Measurements from ENCODE around the gene SEMA3G.

The SEMA3G gene

DNA sequence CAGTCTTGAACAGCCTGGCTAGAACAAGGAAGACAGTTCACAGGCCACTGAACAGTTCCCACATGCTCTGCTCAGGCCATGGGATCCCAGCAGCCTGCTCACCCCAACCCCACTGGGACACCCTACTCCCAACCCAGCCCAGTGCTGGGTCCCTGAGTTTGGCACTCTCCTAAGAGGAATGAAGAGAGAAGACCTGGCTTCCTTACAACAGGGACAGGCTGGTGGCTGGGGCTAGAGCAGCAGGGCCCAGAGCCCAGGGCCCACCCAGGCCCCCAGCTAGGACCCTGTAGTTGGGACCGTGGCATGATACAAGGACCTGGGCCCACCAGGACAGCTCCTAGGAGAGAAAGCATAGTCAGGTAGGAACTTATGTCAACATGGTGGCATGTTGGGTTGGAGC is 43.4 kb downstream of the SEMA3G start:
- Histone ChIP-seq H3K9me3 (ENCODE audit: low read depth, low read length) (no peaks in the 10 kb centered on the region), H3K27ac (no peak overlapping the region), H3K9ac (ENCODE audit: insufficient read length) (no peak overlapping the region), H3K36me3 (ENCODE audit: insufficient read depth, low read length) (peaks cover 2% of the 10 kb centered on the region; the same call in 1 of the 2 replicates), H3K4me3 (no peak overlapping the region)
- TF ChIP-seq POLR2AphosphoS5 (IDR thresholded peaks at IDR 0.05; ENCODE audit: borderline replicate concordance, low read depth, low read length) (no peak), EZH2 (IDR thresholded peaks at IDR 0.05) (no peak), FOXP2 (optimal IDR thresholded peaks at IDR 0.05; ENCODE audit: control extremely low read depth, extremely low read length, insufficient read depth) (no peak)
- no peak for DNase-seq (ENCODE audit: low read depth, low spot score)

DNA sequence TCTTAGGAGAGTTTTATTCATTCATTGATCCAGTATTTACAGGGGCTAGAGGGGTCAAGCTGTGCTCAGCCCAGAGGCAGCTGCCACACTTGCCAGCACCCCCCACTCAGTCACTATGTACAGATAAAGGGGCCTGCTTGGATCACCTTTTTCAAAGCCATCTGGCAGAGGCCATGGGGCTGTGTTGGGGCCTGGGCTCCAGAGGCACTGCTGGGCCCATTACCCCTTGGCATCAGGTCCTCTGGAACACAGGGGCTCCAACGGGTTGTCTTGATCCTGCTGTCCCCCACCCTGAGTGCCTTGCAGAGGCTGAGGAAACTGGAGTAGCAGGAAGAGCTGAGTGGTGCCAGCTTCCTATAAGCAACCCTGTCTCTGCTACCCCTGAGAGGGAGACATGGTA is 43.9 kb downstream of the SEMA3G start:
- Histone ChIP-seq H3K27ac (no peak overlapping the region), H3K36me3 (ENCODE audit: insufficient read depth, low read length) (peaks cover 2% of the 10 kb centered on the region; the same call in 1 of the 2 replicates), H3K4me3 (no peak overlapping the region), H3K9ac (ENCODE audit: insufficient read length) (no peak overlapping the region), H3K9me3 (ENCODE audit: low read depth, low read length) (no peaks in the 10 kb centered on the region)
- no peak for DNase-seq (ENCODE audit: low read depth, low spot score)
- TF ChIP-seq POLR2AphosphoS5 (IDR thresholded peaks at IDR 0.05; ENCODE audit: borderline replicate concordance, low read depth, low read length): no peak

DNA sequence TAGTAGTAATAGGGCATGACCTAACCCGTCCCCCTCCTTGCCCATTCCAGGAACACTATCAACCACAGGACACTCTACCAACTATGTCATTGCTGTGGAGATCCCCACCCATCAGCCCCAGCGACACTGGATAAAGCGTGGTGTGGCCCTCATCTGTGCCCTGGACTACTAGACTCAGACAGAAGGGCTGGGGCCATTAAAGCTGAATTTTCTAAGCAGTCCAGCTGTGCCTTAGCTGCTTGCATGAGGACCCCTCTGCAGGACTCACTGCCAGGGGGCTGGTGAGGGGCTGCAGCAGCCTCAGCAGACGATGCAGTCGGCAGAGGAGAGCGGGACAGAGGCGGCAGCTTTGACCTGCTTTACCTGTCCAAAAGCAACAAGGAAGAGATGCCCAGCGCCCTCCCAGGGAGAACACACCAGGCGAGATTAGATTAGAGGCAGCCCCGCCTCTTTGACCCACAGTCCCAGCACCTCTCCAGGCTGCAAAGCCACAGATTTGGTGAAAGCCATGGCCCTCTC is 44.6 kb downstream of the SEMA3G start:
- Histone ChIP-seq H3K36me3 (ENCODE audit: insufficient read depth, low read length) (peaks cover 2% of the 10 kb centered on the region; the same call in 1 of the 2 replicates), H3K9me3 (ENCODE audit: low read depth, low read length) (no peaks in the 10 kb centered on the region), H3K4me3 (no peak overlapping the region), H3K9ac (ENCODE audit: insufficient read length) (no peak overlapping the region), H3K27ac (no peak overlapping the region)
- no peak for TF ChIP-seq EZH2 (IDR thresholded peaks at IDR 0.05)
- TF ChIP-seq POLR2AphosphoS5 (IDR thresholded peaks at IDR 0.05; ENCODE audit: borderline replicate concordance, low read depth, low read length): no peak
- no peak for TF ChIP-seq FOXP2 (optimal IDR thresholded peaks at IDR 0.05; ENCODE audit: control extremely low read depth, extremely low read length, insufficient read depth)
- no peak for DNase-seq (ENCODE audit: low read depth, low spot score)

DNA sequence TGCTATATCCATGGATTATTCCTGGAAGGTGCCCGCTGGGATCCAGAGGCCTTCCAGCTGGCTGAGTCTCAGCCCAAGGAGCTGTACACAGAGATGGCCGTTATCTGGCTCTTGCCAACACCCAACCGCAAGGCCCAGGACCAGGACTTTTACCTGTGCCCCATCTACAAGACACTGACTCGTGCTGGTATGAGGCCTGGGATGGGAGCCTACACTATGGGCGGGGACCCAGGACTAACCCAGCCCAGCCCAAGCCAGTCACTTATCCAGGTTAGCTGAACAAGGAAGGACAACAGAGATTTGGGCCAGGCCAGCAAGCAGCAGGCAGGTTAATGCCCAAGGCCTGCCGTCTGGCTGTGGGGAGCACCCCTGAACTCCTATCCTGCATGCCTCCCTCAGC is 45.3 kb downstream of the SEMA3G start:
- no peak overlapping the region for H3K27ac ChIP-seq
- no peak for TF ChIP-seq FOXP2 (optimal IDR thresholded peaks at IDR 0.05; ENCODE audit: control extremely low read depth, extremely low read length, insufficient read depth)
- no peak for TF ChIP-seq POLR2AphosphoS5 (IDR thresholded peaks at IDR 0.05; ENCODE audit: borderline replicate concordance, low read depth, low read length)
- TF ChIP-seq EZH2 (IDR thresholded peaks at IDR 0.05): no peak
- H3K36me3 ChIP-seq (ENCODE audit: insufficient read depth, low read length): peaks cover 2% of the 10 kb centered on the region; the same call in 1 of the 2 replicates
- no peak overlapping the region for H3K9ac ChIP-seq (ENCODE audit: insufficient read length)
- no peak for DNase-seq (ENCODE audit: low read depth, low spot score)
- no peaks in the 10 kb centered on the region for H3K9me3 ChIP-seq (ENCODE audit: low read depth, low read length)
- H3K4me3 ChIP-seq: no peak overlapping the region

DNA sequence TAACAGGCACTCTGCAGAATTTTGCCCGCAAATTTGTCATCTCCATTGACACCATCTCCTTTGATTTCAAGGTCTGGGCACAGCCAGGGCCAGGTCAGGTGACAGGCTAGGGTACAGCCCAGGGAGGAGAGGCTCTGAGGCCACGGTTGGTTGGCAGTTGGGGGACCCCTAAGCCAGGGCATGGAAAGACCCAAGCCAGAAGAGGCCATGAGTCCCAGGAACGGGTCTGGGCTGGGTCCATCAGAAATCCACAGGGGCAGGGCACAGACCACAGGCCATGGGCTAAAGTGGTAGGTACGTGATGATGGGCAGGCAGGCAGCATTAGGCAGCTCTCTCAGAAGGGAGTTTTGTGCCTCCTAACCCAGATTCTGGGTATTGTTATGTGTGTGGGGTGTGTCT is 45.8 kb downstream of the SEMA3G start:
- Histone ChIP-seq H3K36me3 (ENCODE audit: insufficient read depth, low read length) (peaks cover 2% of the 10 kb centered on the region; the same call in 1 of the 2 replicates), H3K9ac (ENCODE audit: insufficient read length) (no peak overlapping the region), H3K9me3 (ENCODE audit: low read depth, low read length) (no peaks in the 10 kb centered on the region), H3K27ac (no peak overlapping the region), H3K4me3 (no peak overlapping the region)
- no peak for DNase-seq (ENCODE audit: low read depth, low spot score)
- no peak for TF ChIP-seq EZH2 (IDR thresholded peaks at IDR 0.05)
- TF ChIP-seq POLR2AphosphoS5 (IDR thresholded peaks at IDR 0.05; ENCODE audit: borderline replicate concordance, low read depth, low read length): no peak
- no peak for TF ChIP-seq FOXP2 (optimal IDR thresholded peaks at IDR 0.05; ENCODE audit: control extremely low read depth, extremely low read length, insufficient read depth)

DNA sequence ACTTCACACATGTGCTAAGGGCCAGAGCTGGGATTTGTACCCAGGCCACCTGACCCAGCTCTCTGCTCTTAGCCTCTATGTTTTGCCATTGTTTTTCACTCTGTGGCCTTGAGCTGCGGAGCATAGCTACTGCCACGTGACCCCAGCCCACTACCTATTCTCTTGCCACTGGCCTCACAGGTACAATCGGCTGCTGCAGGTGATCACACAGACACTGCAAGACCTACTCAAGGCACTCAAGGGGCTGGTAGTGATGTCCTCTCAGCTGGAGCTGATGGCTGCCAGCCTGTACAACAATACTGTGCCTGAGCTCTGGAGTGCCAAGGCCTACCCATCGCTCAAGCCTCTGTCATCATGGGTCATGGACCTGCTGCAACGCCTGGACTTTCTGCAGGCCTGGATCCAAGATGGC is 46.2 kb downstream of the SEMA3G start:
- DNase-seq (ENCODE audit: low read depth, low spot score): no peak
- no peak overlapping the region for H3K4me3 ChIP-seq
- H3K9me3 ChIP-seq (ENCODE audit: low read depth, low read length): no peaks in the 10 kb centered on the region
- H3K9ac ChIP-seq (ENCODE audit: insufficient read length): no peak overlapping the region
- TF ChIP-seq EZH2 (IDR thresholded peaks at IDR 0.05): no peak
- TF ChIP-seq FOXP2 (optimal IDR thresholded peaks at IDR 0.05; ENCODE audit: control extremely low read depth, extremely low read length, insufficient read depth): no peak
- no peak; the same call in 1 of the 2 replicates for TF ChIP-seq POLR2AphosphoS5 (IDR thresholded peaks at IDR 0.05; ENCODE audit: borderline replicate concordance, low read depth, low read length)
- H3K36me3 ChIP-seq (ENCODE audit: insufficient read depth, low read length): peaks cover 2% of the 10 kb centered on the region; the same call in 1 of the 2 replicates
- H3K27ac ChIP-seq: no peak overlapping the region

DNA sequence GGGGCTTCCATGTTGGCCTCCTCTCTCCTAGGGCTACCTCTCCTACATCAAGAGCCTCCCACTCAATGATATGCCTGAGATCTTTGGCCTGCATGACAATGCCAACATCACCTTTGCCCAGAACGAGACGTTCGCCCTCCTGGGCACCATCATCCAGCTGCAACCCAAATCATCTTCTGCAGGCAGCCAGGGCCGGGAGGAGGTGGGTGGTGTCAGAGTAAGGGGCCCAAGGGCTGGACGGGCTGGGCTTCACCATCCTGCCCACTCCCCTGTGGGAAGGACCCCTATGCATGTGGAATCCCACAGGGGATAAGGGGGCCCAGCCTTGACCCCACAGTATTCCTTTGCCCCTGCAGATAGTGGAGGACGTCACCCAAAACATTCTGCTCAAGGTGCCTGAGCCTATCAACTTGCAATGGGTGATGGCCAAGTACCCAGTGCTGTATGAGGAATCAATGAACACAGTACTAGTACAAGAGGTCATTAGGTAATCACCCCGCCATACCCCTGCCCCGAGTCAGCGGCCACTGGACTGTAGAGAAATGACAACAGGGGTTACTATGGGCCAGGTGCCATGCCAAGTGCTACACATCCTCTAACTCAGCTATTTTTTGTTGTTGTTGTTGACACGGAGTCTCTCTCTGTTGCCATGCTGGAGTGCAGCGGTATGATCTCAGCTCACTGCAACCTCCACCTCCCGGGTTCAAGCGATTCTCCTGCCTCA is 47.1 kb downstream of the SEMA3G start:
- DNase-seq (ENCODE audit: low read depth, low spot score): no peak
- no peaks in the 10 kb centered on the region for H3K9me3 ChIP-seq (ENCODE audit: low read depth, low read length)
- H3K4me3 ChIP-seq: no peak overlapping the region
- no peak overlapping the region for H3K9ac ChIP-seq (ENCODE audit: insufficient read length)
- peaks cover 2% of the 10 kb centered on the region; the same call in 1 of the 2 replicates for H3K36me3 ChIP-seq (ENCODE audit: insufficient read depth, low read length)
- H3K27ac ChIP-seq: no peak overlapping the region
- TF ChIP-seq POLR2AphosphoS5 (IDR thresholded peaks at IDR 0.05; ENCODE audit: borderline replicate concordance, low read depth, low read length) (no peak), FOXP2 (optimal IDR thresholded peaks at IDR 0.05; ENCODE audit: control extremely low read depth, extremely low read length, insufficient read depth) (no peak), EZH2 (IDR thresholded peaks at IDR 0.05) (no peak)

DNA sequence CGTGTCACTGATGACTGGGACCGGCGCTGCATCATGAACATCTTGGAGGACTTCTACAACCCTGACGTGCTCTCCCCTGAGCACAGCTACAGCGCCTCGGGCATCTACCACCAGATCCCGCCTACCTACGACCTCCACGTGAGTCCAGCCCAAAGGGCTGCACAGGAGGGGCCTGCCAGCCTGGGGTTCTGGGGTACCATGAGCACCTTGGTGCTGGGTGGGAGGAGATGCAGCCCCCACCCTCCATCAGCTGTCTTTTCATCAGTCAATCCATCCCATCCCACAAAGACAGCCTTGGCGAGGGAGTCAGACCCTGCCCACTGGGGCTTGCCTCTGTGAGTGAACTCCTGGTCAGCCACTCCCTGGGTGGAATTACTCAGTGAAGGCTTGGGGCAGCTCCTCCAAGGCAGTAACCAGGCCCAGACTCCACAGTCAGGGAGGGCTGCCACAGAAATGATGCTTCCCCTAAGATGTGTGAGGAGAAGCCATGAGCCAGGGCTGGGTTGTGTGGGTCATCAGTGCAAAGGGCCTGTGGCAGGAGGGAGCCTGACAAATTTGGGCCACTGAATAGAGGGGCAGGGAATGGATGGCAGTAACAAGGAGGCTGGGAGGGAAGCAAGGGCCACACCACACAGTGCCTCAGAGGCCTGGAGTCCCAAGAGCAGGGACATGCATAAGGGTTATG is 47.9 kb downstream of the SEMA3G start:
- Histone ChIP-seq H3K9me3 (ENCODE audit: low read depth, low read length) (no peaks in the 10 kb centered on the region), H3K4me3 (no peak overlapping the region), H3K27ac (no peak overlapping the region), H3K9ac (ENCODE audit: insufficient read length) (no peak overlapping the region), H3K36me3 (ENCODE audit: insufficient read depth, low read length) (no peaks in the 10 kb centered on the region; the same call in 1 of the 2 replicates)
- TF ChIP-seq EZH2 (IDR thresholded peaks at IDR 0.05): no peak
- TF ChIP-seq POLR2AphosphoS5 (IDR thresholded peaks at IDR 0.05; ENCODE audit: borderline replicate concordance, low read depth, low read length): no peak
- TF ChIP-seq FOXP2 (optimal IDR thresholded peaks at IDR 0.05; ENCODE audit: control extremely low read depth, extremely low read length, insufficient read depth): no peak
- DNase-seq (ENCODE audit: low read depth, low spot score): no peak
